Astrocyte of the cerebellum (primary cell): ENCODE results near the gene ASTL.

Source experiments
- DNase-seq: peaks from one replicate; pipeline ENCODE4 v3.0.0-alpha.2; 2011; ENCODE audit warnings: low read depth
- H3K4me3 ChIP-seq: 2 replicates; pipeline ENCODE4 v1.5.1; 2011; ENCODE audit warnings: mild to moderate bottlenecking, low read depth, low read length, moderate library complexity
- CTCF ChIP-seq: IDR thresholded peaks from 2 replicates; pipeline ENCODE4 v1.5.1; 2012; ENCODE audit warnings: low read length, low read depth, moderate library complexity, mild to moderate bottlenecking; ENCODE audit errors: missing control alignments
- in situ Hi-C: cut with HindIII; loops from 2 replicates; pipeline ENCODE4 v1.10.0; 2017; ENCODE audit warnings: low sequenced_read_pairs

The ASTL gene

GRCh38 chr2:96073170-96073775, 65.0 kb downstream of the ASTL start:
- no peak for DNase-seq
- in situ Hi-C loops: no loop called here
- H3K4me3 ChIP-seq: no peak overlapping the region
- TF ChIP-seq CTCF: no peak
